22Rv1 (cell line): ENCODE data around the gene FOXO3.

Experiments used
- H3K27ac ChIP-seq: fragments of 450-650 bp; 2 replicates; pipeline ENCODE4 v1.5.1; 2017
- ZFX ChIP-seq: fragments of 450-650 bp; IDR thresholded peaks from 2 replicates; pipeline ENCODE4 v1.6.1; 2017; ENCODE audit warnings: antibody characterized with exemption, borderline replicate concordance
- TF ChIP-seq, protein P1 (sequence below): fragments of 450-650 bp; IDR thresholded peaks from 2 replicates; pipeline ENCODE4 v1.5.1; 2017; ENCODE audit warnings: mild to moderate bottlenecking

FOXO3 gene

DNA sequence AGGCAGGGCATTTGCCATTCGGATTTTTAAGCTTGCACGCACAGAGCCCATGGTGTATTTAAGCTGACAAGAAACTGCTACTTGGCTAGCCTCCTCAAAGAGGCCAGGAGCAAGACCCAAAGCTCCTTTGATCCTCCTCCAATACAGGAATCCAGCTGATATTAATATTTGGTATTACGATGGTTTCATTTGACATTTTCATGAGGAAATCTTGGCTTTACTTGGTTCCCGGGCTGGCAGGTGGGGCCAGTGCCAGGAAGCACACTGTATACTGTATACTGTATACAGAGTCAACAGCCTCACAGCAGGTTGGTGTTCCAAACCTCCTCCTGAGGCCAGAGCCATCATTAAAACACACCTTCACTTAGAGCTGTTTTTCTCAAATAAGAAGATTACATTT, 149.3 kb downstream of the FOXO3 start:
- no peak for TF ChIP-seq ZFX
- TF ChIP-seq, protein P1, sequence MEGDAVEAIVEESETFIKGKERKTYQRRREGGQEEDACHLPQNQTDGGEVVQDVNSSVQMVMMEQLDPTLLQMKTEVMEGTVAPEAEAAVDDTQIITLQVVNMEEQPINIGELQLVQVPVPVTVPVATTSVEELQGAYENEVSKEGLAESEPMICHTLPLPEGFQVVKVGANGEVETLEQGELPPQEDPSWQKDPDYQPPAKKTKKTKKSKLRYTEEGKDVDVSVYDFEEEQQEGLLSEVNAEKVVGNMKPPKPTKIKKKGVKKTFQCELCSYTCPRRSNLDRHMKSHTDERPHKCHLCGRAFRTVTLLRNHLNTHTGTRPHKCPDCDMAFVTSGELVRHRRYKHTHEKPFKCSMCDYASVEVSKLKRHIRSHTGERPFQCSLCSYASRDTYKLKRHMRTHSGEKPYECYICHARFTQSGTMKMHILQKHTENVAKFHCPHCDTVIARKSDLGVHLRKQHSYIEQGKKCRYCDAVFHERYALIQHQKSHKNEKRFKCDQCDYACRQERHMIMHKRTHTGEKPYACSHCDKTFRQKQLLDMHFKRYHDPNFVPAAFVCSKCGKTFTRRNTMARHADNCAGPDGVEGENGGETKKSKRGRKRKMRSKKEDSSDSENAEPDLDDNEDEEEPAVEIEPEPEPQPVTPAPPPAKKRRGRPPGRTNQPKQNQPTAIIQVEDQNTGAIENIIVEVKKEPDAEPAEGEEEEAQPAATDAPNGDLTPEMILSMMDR, result no peak
- no peak overlapping the region for H3K27ac ChIP-seq

DNA sequence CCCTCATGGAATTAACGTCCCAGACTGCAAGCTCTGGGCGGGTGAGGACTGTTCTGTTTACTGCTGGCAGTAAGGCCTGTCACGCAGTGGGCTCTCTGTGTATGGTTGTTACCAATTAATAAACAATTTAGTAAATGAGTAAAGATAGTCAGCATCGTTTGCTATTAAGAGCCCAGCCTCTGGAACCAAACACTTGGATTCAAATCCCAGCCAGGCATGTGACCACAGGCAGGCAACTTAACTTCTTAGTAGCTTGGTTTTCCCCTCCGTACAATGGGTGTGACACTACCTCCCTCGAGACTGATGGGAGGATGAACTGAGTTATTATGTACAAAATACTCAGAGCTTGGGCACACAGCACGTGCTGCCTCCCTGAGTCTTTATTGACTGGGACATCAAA, 149.8 kb downstream of the FOXO3 start:
- TF ChIP-seq ZFX, result no peak
- TF ChIP-seq, protein P1, result no peak
- H3K27ac ChIP-seq, result no peak overlapping the region

DNA sequence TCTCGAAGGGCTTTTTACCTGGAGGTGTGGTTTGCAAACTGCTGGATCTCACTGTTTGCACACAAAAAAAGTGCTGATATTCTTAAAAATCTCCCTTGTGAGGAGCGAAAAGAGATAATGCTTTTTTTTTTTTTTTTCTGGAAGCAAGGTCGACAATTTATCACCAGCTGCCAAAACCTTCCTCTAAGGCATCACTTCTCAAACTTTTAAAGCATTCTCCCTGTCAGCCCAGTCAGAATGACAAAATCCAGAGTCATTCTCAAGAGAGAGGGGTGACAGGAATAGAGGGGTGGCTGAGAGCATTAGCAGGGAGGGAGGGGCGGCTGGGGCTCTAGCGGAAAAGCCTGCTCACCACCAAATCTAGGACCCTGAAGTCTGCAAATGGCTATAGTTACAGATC, 150.4 kb downstream of the FOXO3 start:
- TF ChIP-seq, protein P1, result no peak
- no peak overlapping the region for H3K27ac ChIP-seq

DNA sequence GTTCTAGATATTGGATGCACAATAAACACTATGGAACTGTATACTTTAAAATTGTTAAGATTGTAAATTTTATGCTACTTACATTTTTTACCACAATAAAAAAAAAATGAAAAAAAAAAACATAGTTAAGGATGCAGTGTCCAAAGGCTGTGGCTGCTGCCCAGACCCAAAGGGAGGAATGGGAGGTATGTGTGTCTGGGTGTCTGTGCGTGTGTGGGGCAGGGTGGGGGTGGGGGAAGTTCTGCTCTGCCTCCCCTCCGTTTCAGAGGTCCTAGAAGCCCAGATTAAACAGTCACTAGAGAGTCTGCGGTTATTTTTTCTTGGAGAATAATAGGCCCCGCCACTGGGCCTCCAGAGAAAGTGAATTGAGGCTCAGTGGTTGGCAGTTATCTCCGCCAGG, 151.1 kb downstream of the FOXO3 start:
- TF ChIP-seq ZFX, result no peak
- TF ChIP-seq, protein P1, result no peak
- no peak overlapping the region for H3K27ac ChIP-seq

DNA sequence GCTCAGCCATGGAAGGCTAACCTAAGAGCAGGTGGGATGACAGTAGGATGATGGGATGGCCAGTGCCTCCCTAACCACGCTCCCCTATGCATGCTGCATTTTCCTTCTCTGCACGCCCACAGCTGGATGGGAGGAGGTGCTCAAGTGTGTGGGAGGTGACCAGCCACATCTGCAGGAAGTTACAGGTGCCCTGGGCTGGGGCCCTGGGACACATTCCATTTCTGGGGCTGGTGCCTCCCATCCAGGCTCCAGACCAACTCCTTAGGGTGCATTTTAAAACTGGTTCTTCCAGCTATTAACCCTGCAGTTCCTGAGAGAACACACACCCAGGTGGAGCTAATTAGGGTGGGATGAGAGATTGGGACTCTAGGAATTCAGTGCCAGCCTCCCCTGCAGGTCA, 152.2 kb downstream of the FOXO3 start:
- TF ChIP-seq, protein P1, result no peak
- TF ChIP-seq ZFX, result no peak
- no peak overlapping the region for H3K27ac ChIP-seq

DNA sequence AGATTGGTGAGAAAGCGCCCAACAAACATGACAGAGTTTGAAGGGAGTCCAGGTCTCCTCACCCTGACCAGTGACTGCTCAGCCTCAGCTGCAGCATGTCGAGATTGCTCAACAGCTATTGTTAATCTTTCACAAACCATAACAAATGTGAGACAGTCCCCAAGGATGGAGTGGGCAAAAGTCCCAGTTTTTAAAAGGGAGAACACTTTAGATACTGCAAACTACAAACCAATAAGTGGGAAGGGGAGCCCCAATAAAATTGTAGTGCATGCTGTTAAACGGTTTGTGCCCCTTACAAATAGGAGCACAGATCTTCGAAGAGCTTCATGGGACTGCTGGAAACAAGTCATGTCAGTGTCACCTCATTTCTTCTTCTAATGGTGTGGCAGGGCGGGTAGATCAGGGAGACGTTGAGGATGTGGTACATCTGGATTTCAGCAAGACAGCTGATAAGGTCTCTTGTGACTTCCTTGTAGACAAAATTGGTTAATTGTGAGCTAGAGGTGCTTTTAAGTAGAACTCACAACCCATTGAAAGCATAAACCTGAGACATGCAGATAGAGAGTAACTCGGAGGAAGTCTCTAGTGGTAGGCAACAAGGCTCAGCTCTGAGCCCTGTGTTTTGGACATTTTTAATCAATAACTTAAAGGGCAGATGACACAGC, 153.5 kb downstream of the FOXO3 start:
- no peak for TF ChIP-seq ZFX
- TF ChIP-seq, protein P1, result no peak
- no peak overlapping the region for H3K27ac ChIP-seq

DNA sequence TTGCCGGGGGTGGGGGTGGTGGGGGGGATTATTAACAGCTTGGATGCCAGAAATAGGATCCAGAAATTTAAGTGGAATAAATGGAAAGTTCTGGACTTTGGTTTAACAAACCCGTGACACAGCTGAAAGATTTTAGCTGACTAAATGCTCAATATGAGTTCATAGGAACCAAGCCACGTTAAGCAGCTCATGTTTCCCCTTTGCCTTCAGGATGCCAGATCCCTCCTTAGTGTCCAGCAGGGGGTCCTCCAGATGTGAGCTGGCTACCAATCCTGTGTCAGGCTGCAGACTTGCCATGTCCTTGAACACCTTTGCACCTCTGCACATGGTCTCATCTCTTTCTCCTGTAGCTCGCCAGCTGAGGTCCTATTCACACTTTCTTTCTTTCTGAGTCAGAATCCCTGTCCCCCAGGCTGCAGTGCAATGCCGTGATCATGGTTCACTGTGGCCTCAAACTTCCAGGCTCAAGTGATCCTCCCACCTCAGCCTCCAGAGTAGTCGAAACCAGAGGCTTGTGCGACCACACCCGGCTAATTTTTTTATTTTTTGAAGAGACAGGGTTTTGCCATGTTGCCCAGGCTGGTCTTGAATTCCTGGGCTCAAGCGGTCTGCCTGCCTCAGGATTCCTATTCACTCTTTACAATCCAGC, 154.2 kb downstream of the FOXO3 start:
- no peak for TF ChIP-seq ZFX
- TF ChIP-seq, protein P1, result no peak
- no peak overlapping the region for H3K27ac ChIP-seq
